Naive B cell (primary cell): ENCODE results near the gene HS3ST3B1. TPM values are rescaled to one million over a fixed set of nuclear protein-coding genes. Genes with fewer than 3 reads are reported as not detected.
A peak's percentile ranks its signal among the peaks of the same experiment; 100 is the strongest.

Experiments
- ATAC-seq, 2 donors: fragments of 150-1000 bp; cut with Tn5 transposase; 2 replicates each; pipeline ENCODE4 v1.10.0; 2021; ENCODE audit warnings: low read depth in 2 of 2, mild to moderate bottlenecking in 2 of 2, moderate library complexity in 2 of 2
- DNase-seq: peaks from one replicate; pipeline ENCODE4 v3.0.0; 2022
- H3K27ac Mint-ChIP-seq, 6 donors: one replicate each; pipeline ENCODE4 v1.8.0; 2020 to 2022; ENCODE audit warnings: mild to moderate bottlenecking in 6 of 6, mixed read lengths in 6 of 6, moderate library complexity in 5 of 6, inconsistent platforms in 2 of 6
- H3K27me3 Mint-ChIP-seq, 3 donors: one replicate each; pipeline ENCODE4 v1.8.0; 2021 to 2022; ENCODE audit warnings: mixed read lengths in 3 of 3, mild to moderate bottlenecking in 1 of 3
- H3K36me3 Mint-ChIP-seq, 2 donors: one replicate each; pipeline ENCODE4 v1.8.0; 2020 to 2022; ENCODE audit warnings: mixed read lengths in 2 of 2, inconsistent platforms in 1 of 2, mild to moderate bottlenecking in 1 of 2
- H3K4me1 Mint-ChIP-seq, 3 donors: one replicate each; pipeline ENCODE4 v1.8.0; 2020 to 2022; ENCODE audit warnings: mixed read lengths in 3 of 3, inconsistent platforms in 1 of 3, mild to moderate bottlenecking in 1 of 3, moderate library complexity in 1 of 3
- H3K4me3 Mint-ChIP-seq, 8 donors: one replicate each; pipeline ENCODE4 v1.8.0; 2020 to 2022; ENCODE audit warnings: mild to moderate bottlenecking in 8 of 8, mixed read lengths in 8 of 8, moderate library complexity in 8 of 8, inconsistent platforms in 2 of 8
- H3K9me3 Mint-ChIP-seq, 7 donors: one replicate each; pipeline ENCODE4 v1.8.0; 2020 to 2022; ENCODE audit warnings: mixed read lengths in 7 of 7, mild to moderate bottlenecking in 5 of 7, inconsistent platforms in 2 of 7, moderate library complexity in 1 of 7
- polyA plus RNA-seq, 6 donors: library from polyadenylated mRNA; unstranded; fragments of 300-500 nt; fragmentation: Illumina TruSeq; gene quantifications; one replicate each; pipeline ENCODE4 v1.2.3, GENCODE V29; 2021; ENCODE audit warnings: low read depth in 6 of 6

Gene HS3ST3B1
- polyA plus RNA-seq, 6 donors from 2014 or later: 0.22 to 3.1 (median 2.6) TPM

DNA sequence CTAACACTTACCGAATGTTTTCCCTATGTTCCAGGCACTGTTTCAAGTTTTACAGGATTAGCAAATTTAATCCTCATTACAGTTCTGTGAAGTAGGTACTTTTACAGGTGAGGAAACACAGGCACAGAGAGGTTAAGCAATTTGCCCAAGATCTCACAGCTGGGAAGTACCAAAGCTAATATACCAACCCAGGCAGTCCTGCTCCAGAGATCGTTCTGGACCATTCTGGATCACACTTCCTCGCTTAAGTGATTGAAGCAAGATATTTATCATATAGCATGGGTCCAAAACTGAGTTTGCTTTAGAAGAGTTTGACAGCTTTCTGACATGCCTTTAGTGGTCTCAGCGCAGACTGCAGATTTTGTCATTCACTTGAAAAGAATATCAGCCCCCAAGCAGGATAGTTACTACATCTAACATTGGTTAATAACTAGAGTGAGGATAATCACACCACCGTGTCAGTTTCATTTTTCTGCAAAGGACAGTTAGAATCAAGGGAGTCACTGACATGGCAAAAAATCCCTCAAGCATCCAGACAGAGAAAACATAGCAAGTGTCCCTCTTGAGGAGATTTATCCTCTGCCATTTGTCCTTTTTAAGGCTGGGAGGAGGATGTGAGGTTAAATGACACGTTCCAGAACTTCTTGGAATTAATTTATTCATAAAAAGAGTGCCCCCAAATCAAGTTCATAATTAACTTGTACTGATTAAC is 5.1 kb downstream of the HS3ST3B1 start:
- no peaks in the 10 kb centered on the region for H3K36me3 Mint-ChIP-seq
- peaks cover 7 to 28% (median 25%) of the 10 kb centered on the region in 3 donors for H3K27me3 Mint-ChIP-seq
- no peak for DNase-seq
- H3K27ac Mint-ChIP-seq: peak overlapping the region in 2 of 6 donors; percentile 30 to 71
- H3K4me1 Mint-ChIP-seq: peaks cover 23 to 44% (median 25%) of the 10 kb centered on the region in 3 donors
- H3K9me3 Mint-ChIP-seq: peaks cover 0 to 2% (median 0%) of the 10 kb centered on the region in 7 donors
- no peak for ATAC-seq
- H3K4me3 Mint-ChIP-seq: peak overlapping the region in 1 of 8 donors; percentile 46

GRCh38 chr17:14306596-14306995 is 5.7 kb downstream of the HS3ST3B1 start:
- DNase-seq (no peak), ATAC-seq (no peak)
- Mint-ChIP-seq H3K27me3 (peaks cover 7 to 27% (median 25%) of the 10 kb centered on the region in 3 donors), H3K36me3 (no peaks in the 10 kb centered on the region), H3K4me3 (peak overlapping the region in 1 of 8 donors; percentile 46), H3K9me3 (peaks cover 0 to 2% (median 0%) of the 10 kb centered on the region in 7 donors), H3K4me1 (peaks cover 21 to 40% (median 29%) of the 10 kb centered on the region in 3 donors), H3K27ac (no peak overlapping the region)

DNA sequence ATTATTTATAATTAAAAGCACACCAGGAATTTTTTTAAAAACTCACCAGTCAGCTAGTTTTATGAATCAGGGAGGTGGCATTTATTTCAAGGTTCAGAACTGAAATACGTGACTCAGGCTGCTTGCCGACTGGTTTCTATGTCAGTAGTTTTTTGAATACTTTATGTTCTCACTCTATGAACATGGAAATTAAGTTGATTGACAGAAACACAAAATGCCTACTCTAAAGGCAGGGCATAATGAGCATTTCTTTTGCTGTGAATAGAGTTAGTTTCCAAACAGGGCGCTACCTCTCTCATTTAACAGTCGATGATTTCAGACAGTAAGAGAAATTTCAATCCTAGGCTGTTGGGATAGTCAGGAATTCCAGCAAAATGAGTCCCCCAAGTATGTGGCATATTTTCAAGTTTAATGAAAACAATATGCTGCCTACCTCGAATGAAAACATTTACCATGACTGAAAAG is 6.7 kb downstream of the HS3ST3B1 start:
- Mint-ChIP-seq H3K9me3 (peaks cover 0 to 2% (median 0%) of the 10 kb centered on the region in 7 donors), H3K36me3 (no peaks in the 10 kb centered on the region), H3K4me1 (peaks cover 25 to 38% (median 32%) of the 10 kb centered on the region in 3 donors), H3K27me3 (peaks cover 7 to 27% (median 25%) of the 10 kb centered on the region in 3 donors), H3K4me3 (peak overlapping the region in 1 of 8 donors; percentile 55), H3K27ac (peak overlapping the region in 1 of 6 donors; percentile 6)
- no peak for ATAC-seq
- DNase-seq: no peak

- H3K27me3 Mint-ChIP-seq: peaks cover 7 to 30% (median 23%) of the 10 kb centered on the region in 3 donors
- peaks cover 15 to 32% (median 30%) of the 10 kb centered on the region in 3 donors for H3K4me1 Mint-ChIP-seq
- peak overlapping the region; percentile 63 to 90 (median 76) for H3K4me3 Mint-ChIP-seq
- no peaks in the 10 kb centered on the region for H3K36me3 Mint-ChIP-seq
- H3K9me3 Mint-ChIP-seq: peaks cover 0 to 2% (median 0%) of the 10 kb centered on the region in 7 donors
- H3K27ac Mint-ChIP-seq: peak overlapping the region in 3 of 6 donors; percentile 10 to 86 (median 79)
- DNase-seq (no peak), ATAC-seq (no peak)
These were observed 7.7 kb downstream of the HS3ST3B1 start for GRCh38 chr17:14308636-14308964.

DNA sequence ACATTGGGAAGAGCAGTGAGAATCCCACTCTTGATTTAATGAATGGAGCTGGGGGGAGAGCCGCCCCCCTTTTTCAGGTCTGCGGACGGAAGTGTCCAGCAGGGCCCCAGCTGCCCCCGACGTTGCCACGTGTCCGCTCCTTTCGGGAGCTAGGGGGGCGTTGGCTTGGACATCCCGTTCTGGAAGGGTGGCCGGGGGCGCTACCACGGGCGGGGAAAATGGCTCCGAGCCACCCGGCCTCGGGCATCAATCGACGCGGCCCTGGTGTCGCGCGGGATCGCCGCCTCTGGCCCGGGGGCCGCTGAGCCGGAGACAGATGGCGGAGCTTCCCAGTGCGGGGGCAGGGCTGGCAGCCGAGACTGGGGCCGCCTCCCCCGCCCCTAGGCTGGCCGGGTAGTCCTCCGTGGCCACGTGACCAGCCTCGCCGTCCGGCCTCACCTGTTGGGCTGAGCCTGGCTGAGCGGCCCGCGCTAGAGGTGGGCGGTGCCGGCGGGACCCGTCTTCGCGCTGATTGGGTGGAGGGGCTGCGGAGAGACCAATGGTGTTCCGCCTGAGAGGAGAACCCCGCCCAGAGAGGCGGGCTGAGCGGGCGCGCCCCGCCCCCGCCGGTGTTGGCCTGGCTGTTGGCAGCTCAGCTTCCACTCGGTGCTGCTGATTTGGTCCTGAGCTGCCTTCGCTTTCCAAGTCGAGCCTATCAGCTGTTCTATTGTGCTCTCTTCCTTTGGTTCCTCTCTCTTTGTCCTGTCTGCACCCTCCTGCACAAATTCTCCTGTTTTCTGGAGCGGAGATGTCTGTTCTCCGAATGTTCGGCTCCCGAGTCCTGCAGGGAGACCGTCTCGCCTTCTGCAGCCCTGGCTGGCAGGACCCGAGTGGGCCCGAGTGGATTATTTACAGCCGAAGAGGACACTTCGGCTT is 8.3 kb downstream of the HS3ST3B1 start:
- Mint-ChIP-seq H3K36me3 (no peaks in the 10 kb centered on the region), H3K27me3 (peaks cover 7 to 27% (median 20%) of the 10 kb centered on the region in 3 donors), H3K4me1 (peaks cover 13 to 30% (median 27%) of the 10 kb centered on the region in 3 donors), H3K27ac (peak overlapping the region in 3 of 6 donors; percentile 47 to 86 (median 79)), H3K4me3 (peak overlapping the region; percentile 63 to 90 (median 80)), H3K9me3 (peaks cover 0 to 2% (median 0%) of the 10 kb centered on the region in 7 donors)
- peak; percentile 82 for DNase-seq
- peak; percentile 99 for ATAC-seq

GRCh38 chr17:14310101-14310500 is 9.2 kb downstream of the HS3ST3B1 start:
- no peak for ATAC-seq
- H3K36me3 Mint-ChIP-seq: peaks cover 0 to 5% of the 10 kb centered on the region in 2 donors
- H3K27ac Mint-ChIP-seq: no peak overlapping the region
- H3K4me3 Mint-ChIP-seq: peak overlapping the region in 7 of 8 donors; percentile 21 to 82 (median 77)
- DNase-seq: no peak
- H3K4me1 Mint-ChIP-seq: peaks cover 13 to 25% (median 20%) of the 10 kb centered on the region in 3 donors
- H3K9me3 Mint-ChIP-seq: peaks cover 0 to 1% (median 0%) of the 10 kb centered on the region in 7 donors
- peaks cover 0 to 19% (median 12%) of the 10 kb centered on the region in 3 donors for H3K27me3 Mint-ChIP-seq

DNA sequence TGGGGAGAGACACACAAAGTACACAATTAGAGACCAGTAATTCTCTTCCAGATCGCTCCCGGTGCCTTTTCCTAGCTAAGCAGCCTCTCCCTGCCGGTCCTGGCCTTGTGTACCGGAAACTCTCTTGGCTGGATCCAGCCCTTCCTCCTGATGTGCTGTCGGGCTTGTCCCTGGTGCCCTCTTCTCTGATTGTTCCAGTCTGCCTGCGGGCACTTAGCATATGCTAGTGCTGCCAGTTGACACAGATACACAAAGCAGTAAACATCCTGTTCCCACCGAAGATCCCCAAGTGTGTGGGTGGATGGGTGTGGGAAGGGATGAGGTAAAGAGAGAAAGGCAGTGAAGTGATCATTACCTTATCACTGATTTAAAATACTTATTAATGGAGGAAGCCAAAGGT is 9.7 kb downstream of the HS3ST3B1 start:
- no peak for ATAC-seq
- H3K27me3 Mint-ChIP-seq: peaks cover 0 to 19% (median 10%) of the 10 kb centered on the region in 3 donors
- no peak for DNase-seq
- H3K4me3 Mint-ChIP-seq: peak overlapping the region in 7 of 8 donors; percentile 21 to 82 (median 74)
- H3K4me1 Mint-ChIP-seq: peaks cover 13 to 25% (median 20%) of the 10 kb centered on the region in 3 donors
- H3K36me3 Mint-ChIP-seq: peaks cover 0 to 5% of the 10 kb centered on the region in 2 donors
- peak overlapping the region in 1 of 6 donors; percentile 7 for H3K27ac Mint-ChIP-seq
- peaks cover 0 to 1% (median 0%) of the 10 kb centered on the region in 7 donors for H3K9me3 Mint-ChIP-seq

GRCh38 chr17:14311186-14311705 is 10.4 kb downstream of the HS3ST3B1 start:
- Mint-ChIP-seq H3K4me1 (peaks cover 13 to 25% (median 20%) of the 10 kb centered on the region in 3 donors), H3K4me3 (peak overlapping the region in 1 of 8 donors; percentile 6), H3K27ac (no peak overlapping the region), H3K27me3 (peaks cover 0 to 19% (median 13%) of the 10 kb centered on the region in 3 donors), H3K9me3 (peaks cover 0 to 1% (median 0%) of the 10 kb centered on the region in 7 donors), H3K36me3 (peaks cover 0 to 5% of the 10 kb centered on the region in 2 donors)
- ATAC-seq (no peak), DNase-seq (no peak)

DNA sequence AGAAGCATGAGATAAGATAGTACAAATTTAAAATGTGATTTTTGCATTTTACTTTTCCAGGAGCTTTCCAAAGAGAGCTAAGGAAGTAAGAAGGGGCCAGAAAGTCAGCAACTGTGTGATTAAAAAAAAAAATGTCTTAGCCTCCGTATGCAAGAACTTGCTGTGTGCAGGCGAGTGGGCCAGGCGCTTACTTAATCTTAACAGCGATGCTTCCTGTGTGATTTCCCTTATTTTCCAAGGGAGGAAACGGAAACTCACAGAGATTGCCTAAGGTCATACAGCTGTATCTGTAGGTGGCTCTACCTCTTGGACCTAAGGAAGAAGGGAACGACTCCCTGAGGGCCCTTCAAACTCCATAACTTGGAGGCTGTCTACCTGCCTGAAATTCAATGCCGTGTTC is 11.1 kb downstream of the HS3ST3B1 start:
- peaks cover 0 to 5% of the 10 kb centered on the region in 2 donors for H3K36me3 Mint-ChIP-seq
- peaks cover 13 to 25% (median 20%) of the 10 kb centered on the region in 3 donors for H3K4me1 Mint-ChIP-seq
- peaks cover 0 to 1% (median 0%) of the 10 kb centered on the region in 7 donors for H3K9me3 Mint-ChIP-seq
- ATAC-seq (no peak), DNase-seq (no peak)
- H3K27ac Mint-ChIP-seq: peak overlapping the region in 1 of 6 donors; percentile 37
- peaks cover 0 to 19% (median 14%) of the 10 kb centered on the region in 3 donors for H3K27me3 Mint-ChIP-seq
- peak overlapping the region in 1 of 8 donors; percentile 38 for H3K4me3 Mint-ChIP-seq

DNA sequence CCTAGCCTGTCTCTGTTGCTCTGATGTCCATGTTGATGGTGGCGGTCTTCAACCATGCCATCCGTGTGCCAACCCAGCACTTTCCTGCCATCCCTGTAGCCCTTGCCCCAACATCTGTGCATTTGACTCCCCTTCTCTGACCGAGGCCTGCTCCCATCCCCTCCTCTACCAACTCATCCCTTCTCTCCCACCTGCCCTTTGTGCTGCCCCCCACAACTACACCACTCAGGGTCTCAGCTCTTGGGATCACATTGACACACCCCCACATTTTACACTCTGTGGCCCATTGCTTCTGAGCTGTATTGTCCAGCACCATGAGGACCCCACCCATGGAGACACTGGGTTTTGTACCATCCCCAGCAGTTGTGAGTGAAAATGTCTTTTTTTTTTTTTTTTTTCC is 11.6 kb downstream of the HS3ST3B1 start:
- DNase-seq (no peak), ATAC-seq (no peak)
- Mint-ChIP-seq H3K4me3 (peak overlapping the region in 1 of 8 donors; percentile 38), H3K27me3 (peaks cover 0 to 25% (median 14%) of the 10 kb centered on the region in 3 donors), H3K9me3 (peaks cover 0 to 3% (median 0%) of the 10 kb centered on the region in 7 donors), H3K27ac (no peak overlapping the region), H3K4me1 (peaks cover 13 to 29% (median 24%) of the 10 kb centered on the region in 3 donors), H3K36me3 (peaks cover 0 to 8% of the 10 kb centered on the region in 2 donors)

DNA sequence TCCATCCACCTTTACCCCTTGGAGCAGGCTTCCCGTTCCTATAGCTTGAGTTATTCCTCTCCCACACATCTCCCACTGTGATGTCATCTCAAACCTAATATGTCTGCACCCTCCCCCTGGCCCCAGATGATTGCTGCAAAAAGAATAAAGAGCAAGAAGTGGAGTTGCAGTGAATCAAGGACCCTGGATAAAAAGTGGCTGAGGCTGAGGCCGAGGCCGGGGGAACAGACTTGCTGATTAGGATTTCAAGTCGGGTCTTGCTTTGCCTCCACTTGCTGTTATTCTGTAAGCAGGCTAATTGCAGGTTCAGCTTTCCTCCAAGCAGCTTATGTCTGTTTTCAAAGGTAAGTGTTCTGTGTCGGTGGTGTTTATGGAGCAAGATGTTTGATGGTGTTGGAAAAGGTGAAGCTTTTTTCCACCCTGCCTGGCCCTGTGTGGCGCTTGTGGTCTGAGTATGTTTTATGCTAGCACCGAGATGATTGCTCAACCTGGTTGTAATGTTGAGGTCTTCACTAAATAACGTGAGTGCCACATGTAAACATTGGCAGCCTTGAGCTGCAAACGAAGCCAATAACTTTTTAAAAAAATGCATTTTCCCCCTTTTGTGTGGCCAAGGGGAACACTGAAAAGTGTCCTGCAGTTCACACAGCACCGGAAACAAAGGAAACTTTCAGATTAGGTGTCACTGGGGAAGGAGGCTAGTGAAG is 15.4 kb downstream of the HS3ST3B1 start:
- no peak for ATAC-seq
- no peak for DNase-seq
- peaks cover 0 to 12% (median 4%) of the 10 kb centered on the region in 3 donors for H3K27me3 Mint-ChIP-seq
- H3K27ac Mint-ChIP-seq: no peak overlapping the region
- H3K9me3 Mint-ChIP-seq: peaks cover 0 to 9% (median 0%) of the 10 kb centered on the region in 7 donors
- H3K36me3 Mint-ChIP-seq: peaks cover 0 to 10% of the 10 kb centered on the region in 2 donors
- H3K4me3 Mint-ChIP-seq: no peak overlapping the region
- H3K4me1 Mint-ChIP-seq: peaks cover 9 to 25% (median 11%) of the 10 kb centered on the region in 3 donors

- peak overlapping the region in 2 of 6 donors; percentile 4 to 63 for H3K27ac Mint-ChIP-seq
These were observed 16.5 kb downstream of the HS3ST3B1 start for GRCh38 chr17:14317383-14317782.

More at GRCh38 chr17:14317383-14317782, 16.5 kb downstream of the HS3ST3B1 start:
- H3K4me1 Mint-ChIP-seq: peaks cover 2 to 18% (median 9%) of the 10 kb centered on the region in 3 donors
- H3K36me3 Mint-ChIP-seq: peaks cover 0 to 12% of the 10 kb centered on the region in 2 donors
- H3K4me3 Mint-ChIP-seq: no peak overlapping the region
- H3K9me3 Mint-ChIP-seq: peaks cover 0 to 9% (median 0%) of the 10 kb centered on the region in 7 donors
- no peak for DNase-seq
- H3K27me3 Mint-ChIP-seq: peaks cover 0 to 12% (median 4%) of the 10 kb centered on the region in 3 donors
- no peak for ATAC-seq
